Pancreas (tissue), 10 donors: ENCODE measurements around the gene REXO1. TPM values are rescaled to one million over a fixed set of nuclear protein-coding genes. Genes with fewer than 3 reads are reported as not detected.
A peak's percentile ranks its signal among the peaks of the same experiment; 100 is the strongest.
"Not testable (repeated sequence)": the region's sequence is repeated elsewhere in the genome, so short reads cannot be mapped to it uniquely, and the experiment has no call there.

Experiments
- ATAC-seq, 4 donors: fragments of 200-7000 bp; cut with Tn5 transposase; one replicate each; pipeline versions ENCODE4 v1.8.0 to v1.9.1; 2020; ENCODE audit warnings: mild to moderate bottlenecking in 4 of 4, moderate library complexity in 4 of 4
- DNase-seq, 6 donors: peaks; one replicate each; pipeline ENCODE4 v3.0.0-alpha.2; 2020
- FAIRE-seq: peaks from 2 replicates; lab custom pipeline; 2012; peaks lifted over from hg19 to GRCh38; lab: Jason Lieb, UNC
- H3K27ac ChIP-seq, 4 donors: fragments of 200-600 bp; sonication (generic); 1 replicate in 3 of 4; 2 replicates in 1 of 4; pipeline versions ENCODE4 v1.5.0 to v1.8.0; 2020
- H3K27me3 ChIP-seq, 4 donors: fragments of 200-600 bp; one replicate each; pipeline ENCODE4 v1.8.0; 2021
- H3K36me3 ChIP-seq, 3 donors: fragments of 200-600 bp; sonication (generic) in 1 of 3; one replicate each; pipeline versions ENCODE4 v1.5.0 to v1.8.0; 2020 to 2021
- H3K4me1 ChIP-seq, 3 donors: fragments of 200-600 bp; one replicate each; pipeline ENCODE4 v1.8.0; 2021
- H3K4me3 ChIP-seq, 4 donors: fragments of 200-600 bp; sonication (generic) in 2 of 4; one replicate each; pipeline versions ENCODE4 v1.5.0 to v1.8.0; 2020 to 2021
- H3K9me3 ChIP-seq, 4 donors: fragments of 200-600 bp; one replicate each; pipeline ENCODE4 v1.8.0; 2021
- WGBS, 2 donors: extraction: QIAGEN DNeasy Blood & Tissue Kit; methylation state at CpG; one replicate each; pipeline ENCODE4 v1.1.7; 2013; 5-methylcytosine and 5-hydroxymethylcytosine counted together
- intact Hi-C, 3 donors: fragments of 100-400 bp; cut with DNase I; formaldehyde crosslinking; loops; one replicate each; pipeline versions ENCODE4 v1.11.1 to v1.14.2; 2022
- polyA plus RNA-seq, 2 donors: library from polyadenylated mRNA; stranded (reverse); fragments of 200-250 nt; gene quantifications; one replicate each; pipeline ENCODE4 v1.2.3, GENCODE V29; 2013
- total RNA-seq, 6 donors: library from RNA; stranded (reverse); fragmentation: NEBNext Ultra II Directional in 4 of 6; extraction: Animal tissue kit (Norgen Biotek cat#: 25700) in 4 of 6; gene quantifications; one replicate each; pipeline versions ENCODE4 v1.2.1 to v1.2.4, GENCODE V29; 2021 to 2023
- TF ChIP-seq, protein P1 (sequence below), 4 donors: fragments of 200-600 bp; sonication (generic) in 3 of 4; IDR thresholded peaks; one replicate each; pipeline versions ENCODE4 v1.5.0 to v1.8.0; 2021; ENCODE audit warnings: antibody characterized with exemption in 4 of 4
- donor health status: healthy with polysubstance abuse.
- donor health status: DM: no; HTN: no; CAD: no; lungs with moderate emphysema.
- donor health status: DM: no; HTN: no; CAD: no.
- donor health status: control.
- donor health status: control.
- donor health status: Bipolar disorder and iron deficiency.
- donor health status: DM: yes; HTN: yes; CAD: no.
- donor health status: DM: no; HTN: no; CAD: no.
- donor health status: DM: no; HTN: no; CAD: no.
- donor health status: DM: yes; HTN: yes; CAD: no.

Gene REXO1
- total and polyA plus RNA-seq, 8 donors = 10.5 to 42.2 (median 16.0) TPM

DNA sequence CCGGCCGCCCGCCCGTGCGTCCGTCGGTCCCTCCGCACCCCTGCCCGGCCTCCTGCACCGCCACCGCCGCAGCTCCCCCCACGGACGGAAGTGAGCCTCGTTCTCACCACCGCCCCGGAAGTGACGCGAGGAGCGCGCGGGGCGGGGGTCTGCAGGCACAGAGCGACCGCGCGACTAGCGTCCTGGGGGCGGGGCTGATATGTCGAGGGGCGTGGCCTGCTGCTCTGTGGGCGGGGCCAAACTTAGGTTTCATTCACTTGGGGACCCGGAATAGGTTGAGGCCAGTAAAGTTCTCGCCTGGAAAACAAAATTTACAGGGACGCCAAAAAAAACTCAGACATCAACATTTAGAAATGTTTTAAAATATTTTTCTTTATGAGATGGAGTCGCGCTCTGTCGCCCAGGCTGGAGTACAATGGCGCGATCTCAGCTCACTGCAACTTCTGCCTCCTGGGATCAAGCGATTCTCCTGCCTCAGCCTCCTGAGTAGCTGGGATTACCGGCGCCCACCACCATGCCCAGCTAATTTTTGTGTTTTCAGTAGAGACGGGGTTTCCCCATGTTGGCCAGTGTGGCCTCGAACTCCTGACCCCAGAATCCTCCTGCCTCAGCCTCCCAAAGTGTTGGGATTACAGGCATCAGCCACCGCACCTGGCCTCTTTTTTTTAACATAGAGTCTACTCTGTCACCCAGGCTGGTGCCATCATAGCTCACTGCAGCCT lies 37.3 kb upstream of the REXO1 start, which contains the start of gene ABHD17A:
Gene ABHD17A (minus strand): TSS at position 99 of the 722 bp plus-strand sequence. CDS start 3,930 bp downstream, outside the sequence.
- H3K27me3 ChIP-seq, H3K9me3 ChIP-seq, H3K36me3 ChIP-seq, intact Hi-C loops: not testable (repeated sequence)
- ATAC-seq = peak; percentile 97 to 98 (median 97)
- DNase-seq = peak; percentile 90 to 97 (median 95)
- H3K27ac ChIP-seq = peak within 1 kb of the TSS; percentile 48 to 68 (median 54)
- WGBS, 2 donors = 19 to 26% methylated on average over 36 to 46 of the region's 46 CpGs
- peaks cover 0 to 13% (median 10%) of the 10 kb centered on the region in 3 donors for H3K4me1 ChIP-seq
- peak; percentile 86 for FAIRE-seq
- H3K4me3 ChIP-seq = peak within 1 kb of the TSS; percentile 68 to 90 (median 74)

- ATAC-seq (peak in 3 of 4 donors; percentile 6 to 15 (median 9)), FAIRE-seq (no peak), DNase-seq (peak in 4 of 6 donors; percentile 30 to 79 (median 43))
- Histone ChIP-seq H3K27ac (peak overlapping the region; percentile 48 to 68 (median 54)), H3K9me3 (no peaks in the 10 kb centered on the region), H3K4me1 (peaks cover 0 to 13% (median 10%) of the 10 kb centered on the region in 3 donors), H3K27me3 (no peaks in the 10 kb centered on the region), H3K36me3 (peaks cover 0 to 5% (median 0%) of the 10 kb centered on the region in 3 donors), H3K4me3 (peak overlapping the region; percentile 68 to 90 (median 74))
- TF ChIP-seq, protein P1, sequence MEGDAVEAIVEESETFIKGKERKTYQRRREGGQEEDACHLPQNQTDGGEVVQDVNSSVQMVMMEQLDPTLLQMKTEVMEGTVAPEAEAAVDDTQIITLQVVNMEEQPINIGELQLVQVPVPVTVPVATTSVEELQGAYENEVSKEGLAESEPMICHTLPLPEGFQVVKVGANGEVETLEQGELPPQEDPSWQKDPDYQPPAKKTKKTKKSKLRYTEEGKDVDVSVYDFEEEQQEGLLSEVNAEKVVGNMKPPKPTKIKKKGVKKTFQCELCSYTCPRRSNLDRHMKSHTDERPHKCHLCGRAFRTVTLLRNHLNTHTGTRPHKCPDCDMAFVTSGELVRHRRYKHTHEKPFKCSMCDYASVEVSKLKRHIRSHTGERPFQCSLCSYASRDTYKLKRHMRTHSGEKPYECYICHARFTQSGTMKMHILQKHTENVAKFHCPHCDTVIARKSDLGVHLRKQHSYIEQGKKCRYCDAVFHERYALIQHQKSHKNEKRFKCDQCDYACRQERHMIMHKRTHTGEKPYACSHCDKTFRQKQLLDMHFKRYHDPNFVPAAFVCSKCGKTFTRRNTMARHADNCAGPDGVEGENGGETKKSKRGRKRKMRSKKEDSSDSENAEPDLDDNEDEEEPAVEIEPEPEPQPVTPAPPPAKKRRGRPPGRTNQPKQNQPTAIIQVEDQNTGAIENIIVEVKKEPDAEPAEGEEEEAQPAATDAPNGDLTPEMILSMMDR (IDR thresholded peaks at IDR 0.05) = no peak
- intact Hi-C loops = no loop called here
- 0% methylated on average over 27 to 56 of the region's 56 CpGs for WGBS, 2 donors
Measured at GRCh38 chr19:1884719-1885334, 36.5 kb upstream of the REXO1 start.

DNA sequence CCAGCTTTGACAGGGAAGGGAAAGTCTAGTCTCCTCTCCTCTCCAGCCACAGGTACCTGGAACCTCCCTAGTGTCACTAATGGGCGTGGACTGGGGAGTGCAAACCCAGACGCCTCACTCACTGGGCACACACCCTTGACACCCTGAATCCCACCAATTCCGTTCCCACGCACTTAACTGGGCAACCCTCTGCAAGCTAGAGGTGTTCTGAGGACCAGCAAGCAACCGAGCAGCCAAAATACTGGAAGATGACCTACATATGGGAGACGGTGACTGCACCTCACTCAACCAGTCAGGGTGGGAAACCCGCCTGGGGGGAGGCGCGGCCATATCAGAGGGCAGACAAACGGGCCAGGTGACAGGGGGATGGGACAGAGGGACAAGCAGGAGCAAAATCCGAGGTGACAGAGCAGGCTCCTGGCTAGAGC lies 36.0 kb upstream of the REXO1 start:
- TF ChIP-seq, protein P1 (IDR thresholded peaks at IDR 0.05) = no peak
- WGBS, 2 donors = 1 to 2% methylated on average over 11 of the region's 11 CpGs
- intact Hi-C loops = no loop called here
- Histone ChIP-seq H3K27me3 (no peaks in the 10 kb centered on the region), H3K4me1 (peaks cover 0 to 13% (median 10%) of the 10 kb centered on the region in 3 donors), H3K27ac (peak overlapping the region in 2 of 4 donors; percentile 57 to 68), H3K36me3 (peaks cover 0 to 5% (median 0%) of the 10 kb centered on the region in 3 donors), H3K9me3 (no peaks in the 10 kb centered on the region), H3K4me3 (peak overlapping the region; percentile 68 to 90 (median 74))
- ATAC-seq (peak in 1 of 4 donors; percentile 2), FAIRE-seq (no peak), DNase-seq (peak in 2 of 6 donors; percentile 27 to 38)

GRCh38 chr19:1883784-1884183 lies 35.5 kb upstream of the REXO1 start:
- ATAC-seq = no peak
- 19 to 20% methylated on average over 8 of the region's 8 CpGs for WGBS, 2 donors
- no peaks in the 10 kb centered on the region for H3K27me3 ChIP-seq
- peak overlapping the region in 3 of 4 donors; percentile 68 to 90 (median 68) for H3K4me3 ChIP-seq
- H3K27ac ChIP-seq = no peak overlapping the region
- H3K4me1 ChIP-seq = peaks cover 0 to 13% (median 10%) of the 10 kb centered on the region in 3 donors
- no peak for DNase-seq
- no peaks in the 10 kb centered on the region for H3K9me3 ChIP-seq
- peaks cover 0 to 5% (median 0%) of the 10 kb centered on the region in 3 donors for H3K36me3 ChIP-seq
- TF ChIP-seq, protein P1 (IDR thresholded peaks at IDR 0.05) = no peak
- intact Hi-C loops = no loop called here
- no peak for FAIRE-seq
